DND-41 (cell line): ENCODE data around the gene CSRP3.
A peak's percentile ranks its signal among the peaks of the same experiment; 100 is the strongest.

Experiments
- ATAC-seq: fragments of 200-7000 bp; cut with Tn5 transposase; 3 replicates; pipeline ENCODE4 v1.9.1; 2021; ENCODE audit warnings: low read depth; ENCODE audit not compliant: insufficient read depth
- DNase-seq: peaks from one replicate; pipeline ENCODE4 v3.0.0-alpha.2; 2020
- H2AFZ ChIP-seq: 2 replicates; pipeline ENCODE4 v1.6.0; 2012; ENCODE audit warnings: low read depth, low read length
- H3K27ac ChIP-seq: 2 replicates; pipeline ENCODE4 v1.5.1; 2012; ENCODE audit warnings: low read length, inconsistent platforms
- H3K27me3 ChIP-seq: fragments of 200-600 bp; sonication (generic); 2 replicates; pipeline ENCODE4 v1.6.0; 2012; ENCODE audit warnings: low read length, mild to moderate bottlenecking, inconsistent platforms; ENCODE audit not compliant: insufficient read depth, poor library complexity
- H3K36me3 ChIP-seq: 2 replicates; pipeline ENCODE4 v1.5.1; 2012; ENCODE audit warnings: low read length, inconsistent platforms; ENCODE audit not compliant: insufficient read depth
- H3K4me1 ChIP-seq: 2 replicates; pipeline ENCODE4 v1.5.1; 2012; ENCODE audit warnings: mild to moderate bottlenecking, low read length; ENCODE audit not compliant: insufficient read depth
- H3K4me2 ChIP-seq: 2 replicates; pipeline ENCODE4 v1.6.0; 2012; ENCODE audit warnings: mild to moderate bottlenecking, moderate library complexity, low read length, inconsistent platforms; ENCODE audit not compliant: insufficient read depth
- H3K4me3 ChIP-seq, 2 experiments: fragments of 200-600 bp in 1 of 2; shearing (Covaris generic) in 1 of 2; 2 replicates each; pipeline ENCODE4 v1.5.1; 2012 to 2016; ENCODE audit warnings: inconsistent platforms in 2 of 2, low read length in 2 of 2, mild to moderate bottlenecking in 2 of 2, low read depth in 1 of 2, moderate library complexity in 1 of 2
- H3K79me2 ChIP-seq: 2 replicates; pipeline ENCODE4 v1.6.0; 2012; ENCODE audit warnings: low read length, inconsistent platforms; ENCODE audit not compliant: insufficient read depth
- H3K9ac ChIP-seq: 2 replicates; pipeline ENCODE4 v1.6.0; 2012; ENCODE audit warnings: low read depth, mild to moderate bottlenecking, inconsistent platforms, low read length, moderate library complexity
- H3K9me3 ChIP-seq: 2 replicates; pipeline ENCODE4 v1.5.1; 2012; ENCODE audit warnings: low read length, moderate library complexity, mild to moderate bottlenecking, inconsistent platforms; ENCODE audit not compliant: insufficient read depth, severe bottlenecking
- H4K20me1 ChIP-seq: 2 replicates; pipeline ENCODE4 v1.6.0; 2012; ENCODE audit warnings: low read length; ENCODE audit not compliant: insufficient read depth
- CTCF ChIP-seq: IDR thresholded peaks from 2 replicates; pipeline ENCODE4 v1.5.1; 2012; ENCODE audit warnings: borderline replicate concordance, low read length, moderate library complexity, mild to moderate bottlenecking; ENCODE audit not compliant: poor library complexity, severe bottlenecking; ENCODE audit errors: extremely low read depth
- EZH2 ChIP-seq: IDR thresholded peaks from 3 replicates; pipeline ENCODE4 v1.6.1; 2012; ENCODE audit warnings: borderline replicate concordance, low read depth, mild to moderate bottlenecking, moderate library complexity, low read length, inconsistent platforms; ENCODE audit not compliant: severe bottlenecking

CSRP3 gene

GRCh38 chr11:19239039-19239438 lies 37.3 kb upstream of the CSRP3 start:
- H3K27me3 ChIP-seq, result no peaks in the 10 kb centered on the region
- no peak overlapping the region for H2AFZ ChIP-seq
- no peaks in the 10 kb centered on the region for H3K9me3 ChIP-seq
- peak overlapping the region; percentile 99 for H3K9ac ChIP-seq
- peaks cover 55% of the 10 kb centered on the region for H3K36me3 ChIP-seq
- H3K4me1 ChIP-seq, result peaks cover 37% of the 10 kb centered on the region
- peak overlapping the region; percentile 93 to 99; a peak in 3 of 4 replicates for H3K4me3 ChIP-seq
- H3K4me2 ChIP-seq, result peak overlapping the region; percentile 93
- H4K20me1 ChIP-seq, result no peaks in the 10 kb centered on the region
- TF ChIP-seq EZH2 (no peak), CTCF (no peak)
- DNase-seq (no peak), ATAC-seq (no peak)
- peaks cover 36% of the 10 kb centered on the region for H3K79me2 ChIP-seq
- peak overlapping the region; percentile 37; the same call in 1 of the 2 replicates for H3K27ac ChIP-seq

- Histone ChIP-seq H3K4me1 (peaks cover 31% of the 10 kb centered on the region), H3K4me2 (peak overlapping the region; percentile 93; the same call in 1 of the 2 replicates), H3K27me3 (no peaks in the 10 kb centered on the region), H2AFZ (no peak overlapping the region), H4K20me1 (no peaks in the 10 kb centered on the region), H3K9me3 (no peaks in the 10 kb centered on the region), H3K79me2 (peaks cover 36% of the 10 kb centered on the region), H3K4me3 (no peak overlapping the region), H3K27ac (no peak overlapping the region), H3K36me3 (peaks cover 67% of the 10 kb centered on the region), H3K9ac (no peak overlapping the region)
- DNase-seq, result no peak
- no peak for TF ChIP-seq EZH2
- no peak for ATAC-seq
Observed at GRCh38 chr11:19237813-19238212, 36.0 kb upstream of the CSRP3 start.

GRCh38 chr11:19237381-19237780 lies 35.6 kb upstream of the CSRP3 start:
- ATAC-seq, result no peak
- no peak for DNase-seq
- TF ChIP-seq CTCF, result no peak
- no peak for TF ChIP-seq EZH2
- Histone ChIP-seq H3K27ac (no peak overlapping the region), H3K79me2 (peaks cover 36% of the 10 kb centered on the region), H2AFZ (no peak overlapping the region), H3K9me3 (no peaks in the 10 kb centered on the region), H3K36me3 (peaks cover 72% of the 10 kb centered on the region), H4K20me1 (no peaks in the 10 kb centered on the region), H3K9ac (no peak overlapping the region), H3K4me3 (no peak overlapping the region), H3K4me1 (peaks cover 27% of the 10 kb centered on the region), H3K27me3 (no peaks in the 10 kb centered on the region), H3K4me2 (0 out of 2 replicates have a peak overlapping the region, but pooled peaks have one; percentile 93)

- Histone ChIP-seq H4K20me1 (0 out of 2 replicates have a peak, but pooled peaks cover 3% of the 10 kb centered on the region), H2AFZ (no peak overlapping the region), H3K9ac (no peak overlapping the region), H3K4me1 (peaks cover 16% of the 10 kb centered on the region), H3K4me3 (no peak overlapping the region), H3K27ac (no peak overlapping the region), H3K36me3 (peaks cover 98% of the 10 kb centered on the region), H3K4me2 (no peak overlapping the region), H3K27me3 (no peaks in the 10 kb centered on the region), H3K79me2 (peaks cover 20% of the 10 kb centered on the region), H3K9me3 (no peaks in the 10 kb centered on the region)
- TF ChIP-seq EZH2 (no peak), CTCF (no peak)
- no peak for DNase-seq
- ATAC-seq, result no peak
Observed at GRCh38 chr11:19234231-19234817, 32.5 kb upstream of the CSRP3 start.
